Mesothelial cell of epicardium (in vitro differentiated cells): ENCODE data around the gene NT5C1A. TPM values are rescaled to one million over a fixed set of nuclear protein-coding genes. Genes with fewer than 3 reads are reported as not detected.

ENCODE experiments used
- DNase-seq, 2 experiments: peaks; one replicate each; pipeline ENCODE4 v3.0.0; 2021; ENCODE audit warnings: low spot score in 2 of 2; ENCODE audit not compliant: unreplicated experiment in 2 of 2
- H3K27ac Mint-ChIP-seq: 2 replicates; pipeline ENCODE4 v1.8.0; 2021; ENCODE audit warnings: mixed read lengths
- H3K27me3 Mint-ChIP-seq: 2 replicates; pipeline ENCODE4 v1.8.0; 2021; ENCODE audit warnings: low read depth, mixed read lengths
- H3K36me3 Mint-ChIP-seq: 2 replicates; pipeline ENCODE4 v1.8.0; 2021; ENCODE audit warnings: mixed read lengths
- H3K4me1 Mint-ChIP-seq: 2 replicates; pipeline ENCODE4 v1.8.0; 2021; ENCODE audit warnings: mixed read lengths
- H3K4me3 Mint-ChIP-seq: 2 replicates; pipeline ENCODE4 v1.8.0; 2021; ENCODE audit warnings: mild to moderate bottlenecking, moderate library complexity, mixed read lengths
- H3K9me3 Mint-ChIP-seq: 2 replicates; pipeline ENCODE4 v1.8.0; 2021; ENCODE audit warnings: mixed read lengths
- CTCF ChIP-seq: fragments of 200-600 bp; sonication (generic); IDR thresholded peaks from one replicate; pipeline ENCODE4 v1.5.0; 2021; ENCODE audit warnings: antibody characterized with exemption; ENCODE audit not compliant: unreplicated experiment
- total RNA-seq: library from RNA; stranded (reverse); gene quantifications from 3 replicates; pipeline ENCODE4 v1.2.1, GENCODE V29; 2021

The NT5C1A gene
- total RNA-seq, 1 donor from 2014 or later: not detected

- Mint-ChIP-seq H3K9me3 (no peaks in the 10 kb centered on the region), H3K4me1 (peaks cover 3% of the 10 kb centered on the region), H3K4me3 (no peak overlapping the region), H3K27ac (no peak overlapping the region), H3K27me3 (peaks cover 42% of the 10 kb centered on the region), H3K36me3 (no peaks in the 10 kb centered on the region)
- DNase-seq: no peak
- TF ChIP-seq CTCF: no peak
These were observed 17.6 kb downstream of the NT5C1A start for GRCh38 chr1:39654291-39654690.

GRCh38 chr1:39653546-39654031, 18.3 kb downstream of the NT5C1A start:
- DNase-seq: peak; percentile 55 to 82
- H3K27me3 Mint-ChIP-seq: peaks cover 36% of the 10 kb centered on the region
- no peak overlapping the region for H3K27ac Mint-ChIP-seq
- no peaks in the 10 kb centered on the region for H3K9me3 Mint-ChIP-seq
- peak; percentile 83 for TF ChIP-seq CTCF
- H3K4me3 Mint-ChIP-seq: no peak overlapping the region
- no peaks in the 10 kb centered on the region for H3K36me3 Mint-ChIP-seq
- H3K4me1 Mint-ChIP-seq: peaks cover 4% of the 10 kb centered on the region

- peaks cover 27% of the 10 kb centered on the region for H3K27me3 Mint-ChIP-seq
- H3K36me3 Mint-ChIP-seq: no peaks in the 10 kb centered on the region
- H3K27ac Mint-ChIP-seq: no peak overlapping the region
- peaks cover 7% of the 10 kb centered on the region for H3K4me1 Mint-ChIP-seq
- DNase-seq: no peak
- no peak overlapping the region for H3K4me3 Mint-ChIP-seq
- H3K9me3 Mint-ChIP-seq: no peaks in the 10 kb centered on the region
- TF ChIP-seq CTCF: no peak
These were observed 19.4 kb downstream of the NT5C1A start for GRCh38 chr1:39652554-39652953.

- no peak for TF ChIP-seq CTCF
- H3K4me3 Mint-ChIP-seq: no peak overlapping the region
- H3K36me3 Mint-ChIP-seq: no peaks in the 10 kb centered on the region
- no peaks in the 10 kb centered on the region for H3K9me3 Mint-ChIP-seq
- no peak for DNase-seq
- no peak overlapping the region for H3K27ac Mint-ChIP-seq
- peaks cover 11% of the 10 kb centered on the region for H3K4me1 Mint-ChIP-seq
- H3K27me3 Mint-ChIP-seq: peaks cover 23% of the 10 kb centered on the region
These were observed 19.8 kb downstream of the NT5C1A start for GRCh38 chr1:39652105-39652504.

- H3K9me3 Mint-ChIP-seq: no peaks in the 10 kb centered on the region
- no peak overlapping the region for H3K4me3 Mint-ChIP-seq
- H3K4me1 Mint-ChIP-seq: peaks cover 25% of the 10 kb centered on the region
- TF ChIP-seq CTCF: no peak
- no peak overlapping the region for H3K27ac Mint-ChIP-seq
- H3K27me3 Mint-ChIP-seq: peaks cover 14% of the 10 kb centered on the region
- no peaks in the 10 kb centered on the region for H3K36me3 Mint-ChIP-seq
- DNase-seq: no peak
These were observed 21.5 kb downstream of the NT5C1A start for GRCh38 chr1:39650431-39650830.
